Stimulated activated CD8-positive, alpha-beta memory T cell treated with anti-CD3 and anti-CD28 coated beads, Interleukin-7, amount 100 ng/mL, for 24 hours (primary cell): ENCODE measurements around the gene NMB.
"Not testable (repeated sequence)": the region's sequence is repeated elsewhere in the genome, so short reads cannot be mapped to it uniquely, and the experiment has no call there.

Experiments used
- DNase-seq: peaks from one replicate; pipeline ENCODE4 v3.0.0-alpha.2; 2020; ENCODE audit warnings: low read depth

The NMB gene

GRCh38 chr15:84658080-84658787, at the start of gene NMB:
NMB (minus strand) TSS chr15:84658199; CDS start chr15:84658152, 47 bp downstream.
- peak; percentile 54 for DNase-seq

GRCh38 chr15:84703808-84704207, 45.8 kb upstream of the NMB start:
- DNase-seq: no peak

- DNase-seq: no peak
Measured at GRCh38 chr15:84702961-84703482, 45.0 kb upstream of the NMB start.

- DNase-seq: no peak
Measured at GRCh38 chr15:84699538-84700191, 41.7 kb upstream of the NMB start.

- DNase-seq: no peak
Measured at GRCh38 chr15:84697236-84697990, 39.4 kb upstream of the NMB start.

GRCh38 chr15:84696757-84697156, 38.8 kb upstream of the NMB start:
- no peak for DNase-seq

GRCh38 chr15:84690342-84690741, 32.3 kb upstream of the NMB start:
- DNase-seq: no peak

GRCh38 chr15:84689858-84690257, 31.9 kb upstream of the NMB start:
- DNase-seq: no peak

GRCh38 chr15:84686446-84686845, 28.4 kb upstream of the NMB start:
- not testable (repeated sequence) for DNase-seq

- DNase-seq: no peak
Measured at GRCh38 chr15:84685304-84685703, 27.3 kb upstream of the NMB start.

GRCh38 chr15:84684092-84684491, 26.1 kb upstream of the NMB start:
- no peak for DNase-seq

- no peak for DNase-seq
Measured at GRCh38 chr15:84681831-84682230, 23.8 kb upstream of the NMB start.

- DNase-seq: no peak
Measured at GRCh38 chr15:84671211-84671610, 13.2 kb upstream of the NMB start.

GRCh38 chr15:84669726-84670125, 11.7 kb upstream of the NMB start:
- no peak for DNase-seq

- no peak for DNase-seq
Measured at GRCh38 chr15:84668221-84668982, 10.4 kb upstream of the NMB start.

- DNase-seq: no peak
Measured at GRCh38 chr15:84666373-84666772, 8.4 kb upstream of the NMB start.

GRCh38 chr15:84661001-84661400, 3.0 kb upstream of the NMB start:
- no peak for DNase-seq

- DNase-seq: no peak
Measured at GRCh38 chr15:84659904-84660781, 2.1 kb upstream of the NMB start.

- no peak for DNase-seq
Measured at GRCh38 chr15:84658788-84659411, 901 bp upstream of the NMB start.

GRCh38 chr15:84657748-84658079, 285 bp downstream of the NMB start:
- no peak for DNase-seq

- no peak for DNase-seq
Measured at GRCh38 chr15:84656972-84657371, 1.0 kb downstream of the NMB start.
